Psoas muscle (tissue), 8 donors: ENCODE data around the gene WDFY1. TPM values are rescaled to one million over a fixed set of nuclear protein-coding genes. Genes with fewer than 3 reads are reported as not detected.

ENCODE experiments used
- ATAC-seq, 4 donors: fragments of 200-7000 bp; cut with Tn5 transposase; one replicate each; pipeline ENCODE4 v1.9.1; 2020; ENCODE audit warnings: moderate library complexity in 3 of 4, mild to moderate bottlenecking in 2 of 4
- DNase-seq, 2 donors: peaks; one replicate each; pipeline ENCODE4 v3.0.0-alpha.2; 2020
- H3K27ac ChIP-seq: fragments of 200-600 bp; one replicate; pipeline ENCODE4 v1.8.0; 2022
- H3K27me3 ChIP-seq, 3 donors: fragments of 200-600 bp in 1 of 3; one replicate each; pipeline versions ENCODE4 v1.6.1 to v1.8.0; 2013 to 2022; ENCODE audit warnings: low read length in 2 of 3, mild to moderate bottlenecking in 2 of 3, moderate library complexity in 1 of 3; ENCODE audit not compliant: insufficient read depth in 3 of 3
- H3K36me3 ChIP-seq, 2 donors: fragments of 200-600 bp in 1 of 2; one replicate each; pipeline versions ENCODE4 v1.6.1 to v1.8.0; 2013 to 2022; ENCODE audit warnings: low read depth in 1 of 2, mild to moderate bottlenecking in 1 of 2, moderate library complexity in 1 of 2; ENCODE audit not compliant: insufficient read depth in 1 of 2
- H3K4me1 ChIP-seq: fragments of 200-600 bp; one replicate; pipeline ENCODE4 v1.8.0; 2022
- H3K4me3 ChIP-seq: fragments of 200-600 bp; one replicate; pipeline ENCODE4 v1.8.0; 2022; ENCODE audit warnings: mild to moderate bottlenecking
- H3K9me3 ChIP-seq: fragments of 200-600 bp; one replicate; pipeline ENCODE4 v1.8.0; 2022
- CTCF ChIP-seq: fragments of 200-600 bp; IDR thresholded peaks from one replicate; pipeline ENCODE4 v1.8.0; 2022; ENCODE audit warnings: antibody characterized with exemption
- WGBS, 3 donors: extraction: QIAGEN DNeasy Blood & Tissue Kit; methylation state at CpG; one replicate each; pipeline versions ENCODE4 v1.1.6 to v1.1.7; 2013; 5-methylcytosine and 5-hydroxymethylcytosine counted together
- intact Hi-C, 2 donors: fragments of 100-400 bp; cut with DNase I; formaldehyde crosslinking; loops; one replicate each; pipeline versions ENCODE4 v1.11.0 to v1.14.2; 2022
- polyA plus RNA-seq, 3 donors: library from polyadenylated mRNA; stranded (reverse); fragments of 200-250 nt; gene quantifications; one replicate each; pipeline ENCODE4 v1.2.3, GENCODE V29; 2013
- total RNA-seq, 4 donors: library from RNA; stranded (reverse); fragmentation: NEBNext Ultra II Directional in 2 of 4; extraction: Animal tissue kit (Norgen Biotek cat#: 25700) in 2 of 4; gene quantifications; one replicate each; pipeline versions ENCODE4 v1.2.1 to v1.2.4, GENCODE V29; 2021 to 2023
- donor health status: healthy with polysubstance abuse.
- donor health status: DM: no; HTN: no; CAD: no; lungs with moderate emphysema.
- donor health status: Bipolar disorder and iron deficiency.
- donor health status: healthy.
- donor health status: DM: yes; HTN: yes; CAD: no.
- donor health status: DM: no; HTN: no; CAD: no.
- donor health status: DM: no; HTN: no; CAD: no.
- donor health status: DM: yes; HTN: yes; CAD: no.

Gene WDFY1
- total and polyA plus RNA-seq, 7 donors: 9.7 to 21.8 (median 14.2) TPM

- Histone ChIP-seq H3K36me3 (no peaks in the 10 kb centered on the region), H3K9me3 (no peaks in the 10 kb centered on the region), H3K27ac (no peak overlapping the region), H3K4me1 (peaks cover 4% of the 10 kb centered on the region), H3K27me3 (peaks cover 0 to 3% (median 3%) of the 10 kb centered on the region in 3 donors), H3K4me3 (peak overlapping the region; percentile 67)
- intact Hi-C loops: no loop called here
- no peak for TF ChIP-seq CTCF
- no peak for DNase-seq
- ATAC-seq: no peak
- WGBS, 3 donors: 77 to 87% (median 80%) methylated on average over 15 of the region's 15 CpGs
Observed at GRCh38 chr2:223835701-223836532, 109.2 kb downstream of the WDFY1 start.

DNA sequence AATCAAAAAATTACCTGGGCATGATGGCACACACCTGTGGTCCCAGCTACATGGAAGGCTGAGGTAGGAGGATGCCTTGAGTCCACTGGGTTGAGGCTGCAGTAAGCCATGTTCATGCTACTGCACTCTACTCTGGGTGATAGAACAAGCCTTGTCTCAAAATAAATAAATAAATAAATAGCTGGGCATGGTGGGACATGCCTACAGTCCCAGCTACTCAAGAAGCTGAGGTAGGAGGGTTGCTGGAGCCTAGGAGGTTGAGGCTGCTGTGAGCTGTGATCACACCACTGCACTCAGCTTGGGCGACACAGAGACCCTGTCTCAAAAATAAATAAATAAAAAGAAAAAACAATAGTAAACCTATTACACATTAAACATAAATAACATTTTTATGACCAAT is 110.7 kb downstream of the WDFY1 start:
- no peak for TF ChIP-seq CTCF
- DNase-seq: no peak
- peaks cover 0 to 3% (median 3%) of the 10 kb centered on the region in 3 donors for H3K27me3 ChIP-seq
- WGBS, 3 donors: 97 to 100% (median 100%) methylated on average over 1 of the region's 1 CpG
- peaks cover 4% of the 10 kb centered on the region for H3K4me1 ChIP-seq
- H3K36me3 ChIP-seq: no peaks in the 10 kb centered on the region
- intact Hi-C loops: no loop called here
- no peaks in the 10 kb centered on the region for H3K9me3 ChIP-seq
- no peak for ATAC-seq
- no peak overlapping the region for H3K4me3 ChIP-seq
- H3K27ac ChIP-seq: no peak overlapping the region

DNA sequence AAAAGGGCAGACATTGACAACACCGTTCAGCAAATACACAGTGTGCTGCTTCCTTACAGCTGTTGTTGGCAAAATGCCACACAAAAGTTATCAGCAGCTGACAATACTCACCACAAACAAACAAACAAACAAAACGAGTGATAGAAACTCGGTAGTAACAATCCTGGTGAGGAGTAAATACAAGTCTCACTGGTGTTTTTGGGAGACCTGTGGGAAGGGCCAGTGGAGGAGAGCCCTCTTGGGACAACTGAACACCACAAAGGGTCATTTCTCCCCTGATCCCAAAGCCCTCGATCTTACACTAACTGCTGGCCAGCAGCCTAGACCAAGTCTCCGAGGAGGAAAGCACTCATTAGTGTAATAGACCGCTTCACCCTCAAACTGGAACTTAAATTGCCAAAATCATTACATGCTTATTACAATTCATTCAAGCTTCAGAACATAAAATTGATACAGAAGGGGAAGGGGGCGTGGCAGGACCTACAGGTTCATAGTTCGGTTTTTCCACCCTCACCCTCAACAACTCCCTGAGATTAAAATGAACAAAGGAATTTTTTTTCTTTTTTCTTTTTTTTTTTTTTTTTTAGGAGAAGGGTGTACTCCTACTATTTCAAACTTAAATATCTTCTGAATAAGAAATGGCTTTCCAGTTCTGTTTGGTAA is 112.8 kb downstream of the WDFY1 start:
- DNase-seq (no peak), ATAC-seq (no peak)

DNA sequence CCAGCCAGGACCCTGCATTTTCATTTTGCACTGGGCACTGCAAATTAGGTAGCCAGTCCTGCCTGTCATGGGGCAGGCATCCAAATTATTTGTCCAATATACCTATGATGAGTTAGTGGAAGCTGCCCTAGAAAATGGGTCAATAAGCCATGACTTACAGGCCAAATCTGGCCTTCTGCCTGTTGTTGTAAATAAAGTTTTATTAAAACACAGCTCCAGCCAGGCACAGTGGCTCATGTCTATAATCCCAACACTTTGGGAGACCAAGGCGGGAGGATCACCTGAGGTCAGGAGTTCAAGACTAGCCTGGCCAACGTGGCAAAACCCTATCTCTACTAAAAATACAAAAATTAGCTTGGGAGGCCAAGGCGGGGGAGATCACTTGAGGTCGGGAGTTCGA is 116.0 kb downstream of the WDFY1 start:
- Histone ChIP-seq H3K27ac (no peak overlapping the region), H3K36me3 (no peaks in the 10 kb centered on the region), H3K9me3 (no peaks in the 10 kb centered on the region), H3K27me3 (no peaks in the 10 kb centered on the region), H3K4me3 (no peak overlapping the region), H3K4me1 (no peaks in the 10 kb centered on the region)
- intact Hi-C loops: no loop called here
- no peak for TF ChIP-seq CTCF
- WGBS, 3 donors: 90 to 95% (median 94%) methylated on average over 5 of the region's 5 CpGs
- no peak for DNase-seq
- no peak for ATAC-seq

More for the DNA sequence above, 112.8 kb downstream of the WDFY1 start:
- 16 to 27% (median 26%) methylated on average over 8 of the region's 8 CpGs for WGBS, 3 donors
- Histone ChIP-seq H3K9me3 (no peaks in the 10 kb centered on the region), H3K36me3 (no peaks in the 10 kb centered on the region), H3K4me3 (no peak overlapping the region), H3K4me1 (peaks cover 4% of the 10 kb centered on the region), H3K27me3 (peaks cover 0 to 3% (median 3%) of the 10 kb centered on the region in 3 donors), H3K27ac (no peak overlapping the region)
- no peak for TF ChIP-seq CTCF
- intact Hi-C loops: no loop called here
